SW480 (cell line): Measurements from ENCODE around the gene FNIP2.
"Not testable (repeated sequence)": the region's sequence is repeated elsewhere in the genome, so short reads cannot be mapped to it uniquely, and the experiment has no call there.

Experiments used
- DNase-seq: peaks from one replicate; pipeline ENCODE4 v3.0.0-alpha.2; 2016; ENCODE audit warnings: low spot score

FNIP2 gene

DNA sequence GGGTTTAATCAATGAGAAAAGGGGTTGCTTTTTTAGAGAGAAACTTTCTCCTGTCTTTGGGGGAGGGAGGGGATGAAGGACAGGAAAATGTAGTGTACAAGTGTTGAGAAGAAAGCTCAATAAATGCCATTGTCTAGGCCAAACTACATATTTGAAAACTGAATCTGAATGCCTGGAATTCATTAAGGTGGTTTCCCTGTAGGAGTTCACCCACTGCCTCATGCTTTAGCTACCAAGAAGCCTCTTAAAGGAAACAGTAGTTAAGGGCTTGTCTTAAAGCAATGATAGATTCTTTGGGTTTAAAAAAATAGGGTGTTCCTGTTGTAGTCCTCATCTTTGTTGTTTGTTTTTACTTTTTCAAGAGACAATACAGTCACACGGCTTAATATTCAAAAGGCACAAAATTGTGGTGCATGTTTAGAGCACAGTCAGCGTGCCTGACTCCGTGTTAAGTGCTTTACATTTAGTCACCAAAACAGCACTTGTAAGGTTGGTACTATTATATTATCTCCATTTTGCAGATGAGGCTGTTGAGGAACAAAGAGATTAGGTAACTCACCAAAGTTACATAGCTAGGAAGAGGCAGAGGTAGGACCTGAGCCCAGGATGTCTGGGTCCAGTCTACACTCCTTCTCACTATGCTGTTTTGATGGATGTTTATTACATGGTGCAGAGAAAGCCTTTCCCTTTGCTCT lies 46.0 kb downstream of the FNIP2 start:
- no peak for DNase-seq

DNA sequence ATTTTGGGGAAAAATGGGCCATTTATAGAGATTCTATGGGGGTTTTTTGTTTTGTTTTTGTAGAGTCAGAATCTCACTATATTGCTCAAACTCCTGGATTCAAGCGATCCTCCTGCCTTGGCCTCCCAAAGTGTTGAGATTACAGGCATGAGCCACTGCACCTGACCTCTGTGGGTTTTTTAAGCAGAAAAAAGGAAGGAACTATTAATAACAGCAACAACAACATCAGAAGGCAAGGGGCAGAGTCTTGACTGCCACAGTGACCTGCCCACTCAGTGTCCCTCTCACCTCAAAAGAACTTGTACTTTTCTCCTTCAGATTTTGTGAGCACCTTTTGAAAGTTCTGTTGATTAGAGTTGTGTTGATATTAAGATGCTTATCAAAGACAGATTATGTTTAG lies 48.1 kb downstream of the FNIP2 start:
- no peak for DNase-seq

DNA sequence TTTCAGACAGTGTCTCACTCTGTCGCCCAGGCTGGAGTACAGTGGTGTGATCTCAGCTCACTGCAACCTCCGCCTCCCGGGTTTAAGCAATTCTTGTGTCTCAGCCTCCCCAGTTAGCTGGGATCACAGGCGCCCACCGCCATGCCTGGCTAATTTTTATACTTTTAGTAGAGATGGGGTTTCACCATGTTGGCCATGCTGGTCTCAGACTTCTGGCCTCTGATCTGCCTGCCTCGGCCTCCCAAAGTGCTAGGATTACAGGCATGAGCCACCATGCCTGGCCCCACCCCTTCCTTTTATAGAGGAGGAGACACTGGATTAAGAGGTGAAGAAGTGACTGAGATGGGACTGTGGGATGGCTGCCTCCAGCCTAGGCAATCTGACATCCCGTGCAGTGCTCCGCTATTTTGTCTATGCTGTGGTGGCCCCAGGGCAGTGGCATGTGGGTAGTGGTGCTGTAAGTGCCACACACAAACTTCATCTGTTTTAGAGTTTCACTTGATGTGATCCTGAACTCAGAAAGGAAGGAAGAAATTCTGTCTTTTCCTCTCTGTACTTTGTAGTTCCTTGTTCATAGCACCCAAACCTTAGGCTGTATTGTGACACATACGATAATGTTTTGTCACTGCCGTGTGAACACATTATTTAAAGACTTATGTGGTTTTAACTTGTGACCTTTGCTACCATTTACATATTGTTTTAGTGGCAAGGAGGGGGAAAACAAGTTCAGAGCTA lies 48.9 kb downstream of the FNIP2 start:
- DNase-seq = peak; percentile 4

DNA sequence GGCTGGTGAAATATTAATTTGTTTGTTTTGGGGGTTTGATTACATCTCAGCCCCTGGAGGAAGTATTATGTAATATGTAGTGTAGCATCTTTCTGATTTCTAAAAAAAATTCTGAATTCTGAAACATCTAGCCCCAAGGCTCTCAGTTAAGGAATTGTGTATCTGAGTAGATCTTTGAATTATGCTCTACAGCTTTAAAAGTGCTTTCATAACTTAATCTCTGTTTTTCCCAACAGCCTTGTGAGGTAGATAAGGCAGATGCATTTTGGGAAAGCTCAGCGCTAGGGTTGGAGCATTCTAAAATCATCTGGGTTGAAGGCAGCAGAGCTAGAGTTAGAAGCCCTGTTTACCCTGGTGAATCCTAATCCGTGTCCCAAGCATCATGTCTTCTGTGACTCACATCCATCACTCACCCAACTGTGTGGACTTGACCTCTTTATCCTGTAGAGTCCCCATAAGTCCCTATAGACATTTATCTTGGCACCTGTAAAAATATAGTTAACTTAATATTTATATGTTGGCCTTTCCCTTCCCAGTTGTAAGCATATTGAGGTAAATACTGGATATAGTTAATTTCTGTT lies 49.8 kb downstream of the FNIP2 start:
- no peak for DNase-seq

DNA sequence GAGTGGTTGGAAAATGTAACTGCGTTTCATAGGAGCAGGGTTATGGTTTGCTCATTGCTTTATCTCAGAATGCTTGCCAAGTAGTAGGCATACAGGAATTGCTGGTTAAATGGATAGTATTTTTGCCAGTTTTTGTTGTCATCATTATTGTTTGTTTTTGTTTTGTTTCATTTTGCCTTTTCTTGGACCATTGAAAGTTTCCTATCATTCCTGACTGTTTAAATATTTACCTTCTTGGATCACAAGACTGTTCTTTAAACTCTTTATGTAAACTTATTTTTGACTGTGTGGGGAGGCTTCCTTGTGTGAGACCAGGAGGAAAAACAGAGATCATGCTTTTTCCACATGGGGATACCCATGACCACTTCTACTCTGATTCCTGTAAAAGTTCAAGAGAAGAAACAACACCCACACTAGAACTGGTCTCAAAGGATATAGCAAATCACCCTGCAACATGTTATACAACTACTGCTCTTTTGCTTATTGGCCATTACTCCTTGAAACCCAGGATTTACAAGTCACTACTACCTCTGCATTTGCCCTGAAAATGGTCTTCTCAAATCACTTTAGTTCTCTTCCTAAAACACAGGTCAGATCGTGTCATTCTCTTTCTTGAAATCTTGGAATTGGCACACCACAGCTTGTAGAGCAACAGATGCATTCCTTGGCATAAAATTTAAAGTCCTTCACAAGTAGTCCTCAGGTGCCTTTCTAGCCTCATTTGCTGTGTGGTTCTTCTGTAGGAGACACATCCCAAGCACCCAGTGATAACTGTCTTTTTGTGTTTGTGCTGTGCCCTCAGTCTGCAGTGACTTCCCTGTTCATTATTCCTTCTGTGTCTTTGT lies 51.3 kb downstream of the FNIP2 start:
- no peak for DNase-seq

DNA sequence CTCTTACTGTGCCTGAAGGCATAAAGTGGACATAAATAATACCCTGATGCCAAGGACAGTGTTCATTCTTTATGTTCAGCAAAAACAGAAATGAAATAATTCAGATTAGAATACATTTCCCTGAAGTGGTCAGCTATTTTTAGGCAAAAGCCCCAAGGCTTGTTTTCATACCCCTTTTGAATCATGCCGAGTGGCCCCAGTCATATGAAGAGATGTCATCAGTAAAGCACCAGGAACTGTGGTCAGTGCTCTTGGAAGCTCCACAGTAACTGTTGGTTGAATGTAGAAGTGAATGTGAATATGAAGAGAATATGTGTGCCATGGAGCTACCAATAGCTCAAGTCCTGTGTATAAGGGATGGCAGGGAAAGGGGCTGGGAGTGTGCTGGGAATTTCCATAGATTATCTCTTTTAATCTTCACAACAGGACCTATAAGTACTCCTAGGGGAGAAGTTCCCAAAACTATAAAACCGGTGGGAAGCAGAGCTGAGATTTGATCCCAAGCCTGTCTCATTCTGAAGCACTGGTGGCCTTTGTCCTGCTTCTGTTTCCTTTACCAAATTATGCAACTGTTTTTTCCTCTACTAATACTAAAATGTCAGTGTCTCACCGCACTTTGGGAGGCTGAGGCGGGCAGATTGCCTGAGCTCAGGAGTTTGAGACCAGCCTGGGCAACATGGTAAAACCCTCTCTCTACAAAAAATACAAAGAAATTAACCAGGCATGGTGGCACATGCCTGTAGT lies 52.6 kb downstream of the FNIP2 start:
- DNase-seq = no peak

DNA sequence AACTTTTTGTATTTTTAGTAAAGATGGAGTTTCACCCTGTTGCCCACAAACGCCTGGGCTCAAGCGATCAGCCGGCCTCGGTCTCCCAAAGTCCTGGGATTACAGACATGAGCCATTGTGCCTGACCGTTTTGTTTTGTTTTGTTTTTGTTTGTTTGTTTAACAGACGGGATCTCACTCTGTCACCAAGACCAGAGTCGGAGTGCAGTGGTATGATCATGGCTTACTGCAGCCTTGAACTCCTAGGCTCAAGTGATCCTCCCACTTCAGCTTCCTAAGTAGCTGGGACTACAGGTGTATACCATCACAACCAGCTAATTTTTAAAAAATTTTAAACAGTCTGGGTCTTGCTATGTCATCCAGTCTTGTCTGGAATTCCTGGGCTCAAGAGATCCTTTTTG lies 53.5 kb downstream of the FNIP2 start:
- no peak for DNase-seq

DNA sequence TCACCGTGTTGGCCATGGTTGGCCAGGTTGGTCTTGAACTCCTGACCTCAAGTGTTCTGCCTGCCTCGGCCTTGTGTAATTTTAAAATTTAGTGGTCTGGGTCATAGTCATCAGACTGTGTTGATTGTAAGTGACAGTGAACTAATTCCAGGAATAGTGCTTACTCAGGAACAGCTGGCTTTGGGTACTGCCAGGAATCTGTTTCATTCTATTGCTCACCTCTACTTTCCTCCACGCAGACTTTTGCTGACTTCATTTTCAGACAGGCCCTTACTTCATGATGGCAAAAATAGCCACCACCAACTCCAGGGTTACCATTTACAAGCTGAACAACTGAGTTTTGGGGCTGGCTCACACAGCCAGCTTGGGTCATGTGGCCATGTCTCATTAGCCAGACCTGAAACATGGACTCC lies 54.6 kb downstream of the FNIP2 start:
- DNase-seq = no peak

DNA sequence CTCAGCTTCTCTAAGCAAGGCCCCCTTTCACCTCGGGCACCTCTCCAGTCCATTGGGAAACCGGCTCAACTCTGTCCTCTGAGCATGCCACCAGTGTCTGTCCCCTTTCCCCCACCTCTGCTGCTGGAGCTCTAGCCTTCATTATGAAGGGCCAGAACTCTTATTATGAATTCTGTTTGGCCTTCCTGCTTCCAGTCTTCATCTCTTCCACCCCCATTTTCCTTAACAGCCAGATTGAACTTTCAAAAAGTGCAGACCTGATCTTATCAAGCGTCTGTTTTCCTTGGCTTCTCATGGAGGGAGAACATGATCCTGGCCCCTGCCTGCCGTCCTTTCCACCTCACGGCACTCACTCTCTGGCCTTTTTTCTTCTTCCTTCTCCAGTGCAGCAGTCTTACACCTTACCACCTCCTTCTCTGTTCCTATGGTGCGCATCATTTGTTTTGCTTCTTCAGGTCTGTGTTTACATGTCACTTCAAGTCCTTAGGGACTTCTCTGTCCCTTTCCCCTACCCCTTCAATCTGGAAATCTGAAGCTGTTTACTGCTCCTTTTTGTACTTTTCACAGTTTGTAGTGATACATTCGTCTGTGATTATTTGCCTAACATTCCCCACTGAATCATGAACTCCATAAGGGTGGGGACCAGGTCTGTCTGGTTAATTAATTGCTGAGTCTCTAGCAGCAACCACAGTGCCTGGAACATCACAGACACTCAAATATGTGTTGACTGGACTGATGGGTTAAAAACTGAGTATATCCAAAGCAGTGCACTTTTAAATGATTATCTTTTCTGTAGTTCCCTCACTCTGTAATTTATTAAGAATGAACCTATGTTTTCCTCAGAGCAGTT lies 55.8 kb downstream of the FNIP2 start:
- DNase-seq = no peak

DNA sequence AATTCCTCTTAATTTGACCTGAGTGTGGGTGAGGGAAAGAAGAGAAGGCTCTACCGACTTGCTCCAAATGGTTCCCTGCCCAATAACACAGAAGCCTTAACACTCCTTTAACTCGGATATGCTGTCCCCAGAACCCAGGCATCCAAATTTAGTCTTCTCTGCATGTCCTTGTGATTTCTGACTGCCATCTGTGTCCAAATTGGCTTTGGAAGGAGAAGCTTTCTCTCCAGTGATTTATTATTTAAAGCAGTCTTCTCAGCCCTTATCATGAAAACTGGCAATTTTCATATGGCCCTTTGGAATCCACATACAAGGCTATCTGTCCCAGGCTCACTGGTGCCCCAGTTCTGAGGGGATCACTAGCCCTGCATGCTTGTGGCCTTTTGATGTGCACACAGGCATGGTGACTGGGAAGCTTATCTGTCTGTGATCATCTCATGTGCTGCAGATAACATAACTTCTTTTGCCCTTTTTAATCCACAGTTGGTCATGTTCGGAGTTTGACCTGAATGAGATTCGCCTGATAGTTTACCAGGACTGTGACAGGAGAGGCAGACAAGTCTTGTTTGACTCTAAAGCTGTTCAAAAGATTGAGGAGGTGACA lies 56.7 kb downstream of the FNIP2 start:
- no peak for DNase-seq

DNA sequence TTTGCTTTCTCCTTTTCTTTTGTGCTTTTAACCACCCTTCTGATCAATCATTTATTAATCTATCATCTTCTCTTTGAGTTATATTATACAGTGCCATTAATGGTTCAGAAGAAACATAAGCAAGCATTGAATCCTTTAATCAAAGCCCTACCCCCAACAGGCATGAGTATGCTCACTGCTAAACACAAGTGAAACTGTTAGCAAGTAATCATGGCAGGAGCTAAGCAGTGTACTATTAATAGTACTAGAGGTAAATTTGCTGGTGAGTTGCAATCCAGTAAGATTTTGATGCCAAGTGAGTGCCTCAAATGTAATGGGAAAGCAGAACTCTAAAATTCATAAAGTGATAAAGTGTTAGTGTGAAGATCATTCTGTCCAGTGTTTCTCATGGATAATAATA lies 57.2 kb downstream of the FNIP2 start:
- DNase-seq = no peak

DNA sequence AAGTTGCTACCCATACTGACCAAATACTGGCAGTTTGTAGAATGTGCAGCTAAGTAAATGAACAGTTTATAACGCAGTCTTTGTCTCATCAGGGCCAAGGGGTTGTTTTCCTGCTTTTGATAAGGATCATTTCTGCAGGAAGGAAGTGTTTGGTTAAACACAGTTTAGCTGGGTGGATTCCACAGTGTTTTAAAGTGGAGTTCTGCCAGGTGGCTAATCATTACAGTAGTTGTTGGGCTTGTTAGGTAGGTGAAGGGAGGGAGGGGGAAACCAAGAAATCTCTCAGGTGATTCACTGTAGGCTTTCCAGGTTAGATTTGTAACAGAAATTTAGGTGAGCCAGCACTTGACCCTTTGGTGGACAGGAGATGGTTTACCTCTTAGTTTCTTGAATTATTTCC lies 58.1 kb downstream of the FNIP2 start:
- DNase-seq = no peak

DNA sequence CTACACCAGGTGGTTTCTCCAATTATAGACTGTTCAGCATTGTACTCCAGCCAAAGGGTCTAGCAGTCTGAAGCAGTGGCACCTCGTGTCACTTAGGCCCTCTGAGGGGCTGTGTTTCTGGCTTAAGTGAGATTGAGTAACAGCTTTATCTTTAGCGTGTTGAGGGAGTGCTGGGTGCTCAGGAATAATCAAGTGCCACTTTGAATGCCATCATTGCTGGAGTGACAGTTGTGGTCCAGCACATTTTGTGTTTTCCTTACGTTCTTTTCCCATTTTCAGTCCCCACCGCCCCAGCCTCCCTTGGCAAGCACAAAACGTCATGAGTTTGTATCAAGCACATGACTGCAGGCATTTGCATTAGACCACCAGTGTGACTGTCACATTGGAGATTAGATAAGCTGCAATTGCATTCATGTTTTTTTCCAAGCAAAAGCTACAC lies 58.7 kb downstream of the FNIP2 start:
- no peak for DNase-seq

DNA sequence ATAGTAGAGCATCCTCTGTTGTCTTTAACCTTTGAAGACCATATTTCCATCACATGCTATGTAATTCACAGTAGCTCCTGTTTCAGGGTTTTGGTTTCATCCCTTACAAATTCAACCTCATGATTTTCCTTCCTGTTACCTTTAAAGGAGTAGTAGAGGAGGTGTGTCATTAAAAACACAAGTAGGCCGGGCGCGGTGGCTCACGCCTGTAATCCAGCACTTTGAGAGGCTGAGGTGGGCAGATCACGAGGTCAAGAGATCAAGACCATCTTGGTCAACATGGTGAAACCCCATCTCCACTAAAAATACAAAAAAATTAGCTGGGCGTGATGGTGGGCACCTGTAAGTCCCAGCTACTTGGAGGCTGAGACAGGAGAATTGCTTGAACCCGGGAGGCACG lies 59.3 kb downstream of the FNIP2 start:
- not testable (repeated sequence) for DNase-seq

DNA sequence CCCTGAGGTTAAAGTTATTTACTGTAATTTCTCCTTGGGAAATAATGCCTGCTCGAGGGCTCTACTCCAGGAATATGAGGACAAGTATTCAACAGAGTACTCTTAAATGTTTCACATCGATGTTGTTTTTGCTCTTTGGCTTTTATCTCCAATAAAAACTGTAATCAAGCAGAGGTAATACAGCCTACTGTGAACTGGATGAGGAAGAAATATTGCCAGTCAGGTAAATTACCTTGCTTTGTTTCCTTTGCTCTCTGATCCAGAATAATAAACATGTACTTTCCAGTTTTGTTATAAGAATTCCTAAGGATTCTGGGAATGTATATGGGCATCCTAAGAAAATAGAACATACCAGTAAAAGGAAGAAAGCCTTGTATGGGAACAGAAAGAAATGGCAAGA lies 60.4 kb downstream of the FNIP2 start:
- DNase-seq = no peak

DNA sequence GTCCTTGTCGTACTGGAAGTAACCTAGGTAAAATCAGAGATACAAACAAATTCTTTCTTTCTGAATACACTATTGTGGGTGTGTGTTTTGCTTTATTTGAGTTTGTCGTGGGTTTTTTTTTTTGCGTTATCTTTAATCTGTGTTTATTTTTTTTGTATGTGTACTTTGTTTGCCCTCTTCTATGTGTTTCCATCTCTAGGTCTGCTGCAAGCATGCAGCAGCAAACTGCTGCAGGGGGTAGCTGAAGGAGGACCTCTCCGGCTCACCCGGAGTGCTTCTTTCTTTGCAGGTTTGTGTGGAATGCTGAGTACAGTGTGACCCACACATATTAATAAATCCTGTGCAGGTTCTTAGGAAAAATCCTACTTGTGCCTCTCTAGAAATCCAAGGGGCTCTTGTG lies 64.8 kb downstream of the FNIP2 start:
- no peak for DNase-seq

DNA sequence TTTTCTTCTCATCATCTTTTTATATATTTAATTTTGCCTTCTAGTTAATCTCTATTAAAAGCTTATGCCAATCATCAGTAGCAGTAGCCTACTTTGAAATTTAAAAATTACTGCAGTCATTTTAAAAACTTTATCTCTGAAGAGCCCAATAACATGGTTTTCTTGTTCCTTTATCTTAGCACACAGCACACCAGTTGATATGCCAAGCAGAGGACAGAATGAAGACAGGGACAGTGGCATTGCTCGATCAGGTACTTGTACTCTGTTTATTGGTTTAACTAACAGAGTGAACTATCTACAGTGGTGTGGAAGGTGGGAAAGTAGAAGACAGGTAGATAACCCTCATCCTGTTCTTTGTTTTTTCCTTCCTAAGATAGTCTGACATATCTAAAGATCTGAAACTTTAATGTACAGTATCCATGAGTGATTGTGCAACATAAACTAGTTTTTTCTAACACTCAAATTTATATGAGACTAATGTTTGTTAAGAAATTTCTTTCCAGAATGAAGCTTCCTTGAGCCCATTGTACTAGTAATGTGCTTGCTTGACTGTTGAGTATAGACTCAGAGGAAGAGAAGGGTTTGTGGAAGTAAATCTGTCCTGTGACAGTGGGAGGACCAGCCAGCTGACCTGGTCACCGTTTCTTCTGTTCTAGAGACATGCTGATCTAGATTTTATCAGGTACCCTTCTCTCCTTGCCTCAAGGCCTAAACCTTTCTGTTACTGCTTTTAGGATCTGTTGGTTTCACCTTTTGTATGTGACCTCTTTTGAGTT lies 66.6 kb downstream of the FNIP2 start:
- DNase-seq = no peak

DNA sequence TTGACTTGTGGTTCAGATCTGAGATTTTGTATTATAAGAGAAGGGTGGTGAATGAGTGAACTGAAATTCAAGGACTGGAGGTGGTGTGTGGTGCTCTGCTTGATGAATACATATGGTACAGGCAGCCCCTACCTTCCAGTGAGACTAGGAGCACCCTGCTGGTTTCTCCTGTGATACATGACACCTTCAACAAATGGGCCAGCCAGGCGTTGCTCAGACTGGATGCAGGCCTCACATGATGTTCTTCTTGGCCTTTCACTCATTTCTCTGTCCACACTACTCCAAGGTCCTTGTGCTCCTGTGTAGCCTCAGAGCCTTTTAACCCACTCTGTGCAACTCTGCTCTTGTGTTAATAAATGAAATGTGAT lies 67.2 kb downstream of the FNIP2 start:
- DNase-seq = no peak

DNA sequence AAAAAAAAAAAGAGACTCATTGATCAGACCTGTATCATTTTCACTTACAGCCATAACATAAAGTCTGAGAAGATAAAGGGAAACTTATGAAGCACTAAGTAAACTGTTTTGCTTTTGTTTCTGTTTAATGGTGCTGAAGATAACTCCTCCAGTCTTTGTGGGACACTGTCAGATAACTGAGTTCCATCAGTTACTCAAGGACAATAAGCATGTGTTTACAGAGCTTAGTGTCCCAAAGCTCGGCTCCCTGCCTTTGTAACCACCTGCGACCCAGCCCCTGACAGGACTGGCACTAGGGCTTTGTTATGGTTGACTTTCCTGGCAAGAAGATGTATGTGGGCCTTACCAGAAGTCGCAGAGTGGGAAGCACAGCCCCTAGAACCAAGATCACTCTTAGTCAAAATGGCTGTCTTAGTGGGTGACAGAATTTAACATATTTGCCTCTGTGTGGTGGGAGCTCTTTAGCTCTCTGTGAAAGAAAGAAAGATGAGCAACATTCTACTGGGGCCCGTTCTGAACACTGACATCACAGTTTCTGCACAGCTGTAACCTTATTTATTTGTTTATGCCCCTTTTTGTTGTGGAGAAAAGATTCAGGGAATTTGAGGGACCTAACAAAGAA lies 68.1 kb downstream of the FNIP2 start:
- DNase-seq = no peak
